Activated effector memory CD4-positive, alpha-beta T cell treated with Interleukin-2 at 50 U/mL for 16 hours (primary cell): ENCODE results near the gene PIK3CD.
"Not testable (repeated sequence)": the region's sequence is repeated elsewhere in the genome, so short reads cannot be mapped to it uniquely, and the experiment has no call there.

Source experiments
- DNase-seq: peaks from one replicate; pipeline ENCODE4 v3.0.0-alpha.2; 2020

The PIK3CD gene

GRCh38 chr1:9689971-9690381, 38.4 kb downstream of the PIK3CD start:
- no peak for DNase-seq

- no peak for DNase-seq
These were observed 39.0 kb downstream of the PIK3CD start for GRCh38 chr1:9690440-9691107.

- no peak for DNase-seq
These were observed 39.5 kb downstream of the PIK3CD start for GRCh38 chr1:9691108-9691445.

GRCh38 chr1:9691691-9692090, 40.2 kb downstream of the PIK3CD start:
- DNase-seq: no peak

GRCh38 chr1:9696793-9697192, 45.3 kb downstream of the PIK3CD start:
- DNase-seq: no peak

DNA sequence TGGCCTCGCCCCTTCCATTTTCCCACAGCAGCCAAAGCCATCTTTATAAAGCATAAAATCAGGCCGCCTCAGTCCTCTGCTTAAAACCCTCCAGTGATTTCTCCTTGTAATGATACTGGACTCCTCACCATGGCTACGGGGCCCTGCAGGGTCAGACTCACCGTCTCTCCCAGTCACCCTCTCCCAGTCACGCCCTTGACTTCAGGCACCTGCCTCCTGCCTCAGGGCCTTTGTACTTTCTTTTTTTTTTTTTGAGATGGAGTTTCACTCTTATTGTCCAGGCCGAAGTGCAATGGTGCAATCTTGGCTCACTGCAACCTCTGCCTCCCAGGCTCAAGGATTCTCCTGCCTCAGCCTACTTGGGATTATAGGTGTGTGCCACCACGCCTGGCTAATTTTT, 47.8 kb downstream of the PIK3CD start:
- DNase-seq: no peak

GRCh38 chr1:9700340-9700739, 48.8 kb downstream of the PIK3CD start:
- no peak for DNase-seq

GRCh38 chr1:9701665-9702064, 50.1 kb downstream of the PIK3CD start:
- DNase-seq: no peak

- no peak for DNase-seq
These were observed 51.6 kb downstream of the PIK3CD start for GRCh38 chr1:9703165-9703509.

GRCh38 chr1:9703681-9704080, 52.1 kb downstream of the PIK3CD start:
- DNase-seq: no peak

GRCh38 chr1:9705337-9706093, 54.0 kb downstream of the PIK3CD start:
- DNase-seq: no peak

DNA sequence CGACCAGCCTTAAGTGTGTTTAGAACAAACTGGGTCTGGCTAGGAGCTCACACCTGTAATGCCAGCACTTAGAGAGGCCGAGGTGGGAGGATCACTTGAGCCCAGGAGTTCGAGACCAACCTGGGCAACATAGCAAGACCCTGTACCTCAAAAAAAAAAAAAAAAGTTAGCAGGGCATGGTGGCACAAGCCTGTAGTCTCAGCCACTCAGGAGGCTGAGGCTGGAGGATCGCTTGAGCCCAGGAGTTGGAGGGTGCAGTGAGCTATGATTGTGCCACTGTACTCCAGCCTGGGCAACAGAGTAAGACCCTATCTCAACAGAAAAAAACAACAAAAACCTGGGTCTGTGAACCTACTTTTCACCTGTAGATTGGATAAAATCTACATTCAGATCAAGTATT, 54.6 kb downstream of the PIK3CD start:
- DNase-seq: no peak

GRCh38 chr1:9710037-9710436, 58.5 kb downstream of the PIK3CD start:
- DNase-seq: no peak

DNA sequence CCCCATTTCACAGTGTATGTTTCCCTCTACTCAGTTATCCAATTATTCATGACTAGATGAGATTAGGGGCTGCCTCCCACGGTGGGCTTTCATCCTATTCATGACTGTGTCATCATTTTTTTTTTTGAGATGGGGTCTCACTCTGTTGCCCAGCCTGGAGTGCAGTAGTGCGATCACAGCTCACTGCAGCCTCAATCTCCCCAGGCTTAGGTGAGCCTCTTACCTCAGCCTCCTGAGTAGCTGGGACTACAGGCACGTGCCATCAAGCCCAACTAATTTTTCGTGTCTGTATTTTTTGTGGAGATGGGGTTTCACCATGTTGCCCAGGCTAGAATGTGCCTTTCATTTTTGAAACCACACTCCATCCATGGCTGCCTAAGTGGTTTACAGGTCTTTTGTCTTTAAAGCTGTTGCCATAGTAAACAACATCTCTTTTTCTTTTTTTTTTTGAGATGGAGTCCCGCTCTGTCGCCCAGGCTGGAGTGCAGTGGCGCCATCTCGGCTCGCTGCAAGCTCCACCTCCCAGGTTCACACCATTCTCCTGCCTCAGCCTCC, 60.0 kb downstream of the PIK3CD start:
- no peak for DNase-seq

DNA sequence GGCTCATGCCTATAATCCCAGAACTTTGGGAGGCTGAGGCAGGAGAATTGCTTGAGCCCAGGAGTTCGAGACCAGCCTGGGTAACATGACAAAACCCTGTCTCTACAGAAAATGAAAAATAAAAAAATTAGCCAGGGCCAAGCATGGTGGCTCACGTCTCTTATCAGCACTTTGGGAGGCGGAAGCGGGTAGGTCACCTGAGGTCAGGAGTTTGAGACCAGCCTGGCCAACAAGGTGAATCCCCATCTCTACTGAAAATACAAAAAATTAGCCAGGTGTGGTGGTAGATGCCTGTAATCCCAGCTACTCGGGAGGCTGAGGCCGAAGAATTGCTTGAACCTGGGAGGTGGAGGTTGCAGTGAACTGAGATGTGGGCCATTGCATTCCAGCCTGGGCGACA, 61.2 kb downstream of the PIK3CD start:
- not testable (repeated sequence) for DNase-seq

- peak; percentile 26 for DNase-seq
These were observed 62.8 kb downstream of the PIK3CD start for GRCh38 chr1:9714257-9714718.

DNA sequence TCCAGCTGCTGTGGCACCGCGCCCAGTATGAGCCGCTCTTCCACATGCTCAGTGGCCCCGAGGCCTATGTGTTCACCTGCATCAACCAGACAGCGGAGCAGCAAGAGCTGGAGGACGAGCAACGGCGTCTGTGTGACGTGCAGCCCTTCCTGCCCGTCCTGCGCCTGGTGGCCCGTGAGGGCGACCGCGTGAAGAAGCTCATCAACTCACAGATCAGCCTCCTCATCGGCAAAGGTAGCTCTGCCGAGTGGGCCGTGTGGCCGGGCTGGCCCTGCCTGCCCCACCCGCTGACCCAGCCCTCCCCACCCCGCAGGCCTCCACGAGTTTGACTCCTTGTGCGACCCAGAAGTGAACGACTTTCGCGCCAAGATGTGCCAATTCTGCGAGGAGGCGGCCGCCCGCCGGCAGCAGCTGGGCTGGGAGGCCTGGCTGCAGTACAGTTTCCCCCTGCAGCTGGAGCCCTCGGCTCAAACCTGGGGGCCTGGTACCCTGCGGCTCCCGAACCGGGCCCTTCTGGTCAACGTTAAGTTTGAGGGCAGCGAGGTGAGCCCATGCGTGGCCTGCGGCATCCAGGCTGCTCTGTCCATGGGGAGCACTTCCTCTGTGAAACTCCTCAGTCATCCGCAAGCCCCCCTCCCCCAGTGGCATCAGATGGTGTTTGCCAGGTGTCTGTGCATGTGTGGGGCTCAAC, 64.2 kb downstream of the PIK3CD start:
- DNase-seq: peak; percentile 62

GRCh38 chr1:9716404-9717192, 65.1 kb downstream of the PIK3CD start:
- DNase-seq: peak; percentile 32

DNA sequence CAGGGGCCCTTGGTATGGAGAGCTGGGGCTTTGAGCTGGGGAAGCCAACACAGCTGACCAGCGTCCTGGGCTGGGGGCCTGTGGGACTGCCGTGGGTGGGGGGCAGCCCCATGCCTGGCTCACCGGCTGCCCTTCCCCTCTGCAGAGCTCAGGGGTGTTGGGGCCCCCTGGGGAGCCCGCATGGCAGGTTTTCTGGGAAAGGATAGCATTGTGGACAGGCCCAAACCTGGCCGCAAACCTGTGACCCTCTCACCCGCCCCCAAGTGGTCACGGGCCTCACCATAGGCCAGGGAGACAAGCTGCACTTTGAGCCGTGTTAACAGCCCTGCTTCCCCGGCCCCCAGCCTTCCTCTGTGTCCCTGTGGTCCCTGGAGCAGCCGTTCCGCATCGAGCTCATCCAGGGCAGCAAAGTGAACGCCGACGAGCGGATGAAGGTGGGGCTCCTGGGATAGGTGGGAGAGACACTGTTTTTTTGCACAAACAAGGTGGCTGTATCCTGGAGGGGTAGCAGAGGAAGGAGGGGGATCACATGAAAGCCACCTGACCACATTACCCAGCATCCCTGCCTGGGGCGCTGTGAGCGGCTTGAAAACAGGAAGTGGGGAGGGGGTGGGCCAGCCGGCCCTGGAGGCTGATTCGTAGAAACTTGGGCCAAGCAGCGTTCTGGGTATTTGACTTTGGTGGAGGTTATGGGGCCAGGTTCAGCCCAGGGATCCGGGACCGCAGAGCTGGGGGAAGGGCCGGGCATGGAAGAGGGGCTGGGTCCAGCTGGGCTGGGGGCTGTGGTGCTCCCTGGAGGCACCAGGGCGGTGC, 65.9 kb downstream of the PIK3CD start:
- peak; percentile 93 for DNase-seq

DNA sequence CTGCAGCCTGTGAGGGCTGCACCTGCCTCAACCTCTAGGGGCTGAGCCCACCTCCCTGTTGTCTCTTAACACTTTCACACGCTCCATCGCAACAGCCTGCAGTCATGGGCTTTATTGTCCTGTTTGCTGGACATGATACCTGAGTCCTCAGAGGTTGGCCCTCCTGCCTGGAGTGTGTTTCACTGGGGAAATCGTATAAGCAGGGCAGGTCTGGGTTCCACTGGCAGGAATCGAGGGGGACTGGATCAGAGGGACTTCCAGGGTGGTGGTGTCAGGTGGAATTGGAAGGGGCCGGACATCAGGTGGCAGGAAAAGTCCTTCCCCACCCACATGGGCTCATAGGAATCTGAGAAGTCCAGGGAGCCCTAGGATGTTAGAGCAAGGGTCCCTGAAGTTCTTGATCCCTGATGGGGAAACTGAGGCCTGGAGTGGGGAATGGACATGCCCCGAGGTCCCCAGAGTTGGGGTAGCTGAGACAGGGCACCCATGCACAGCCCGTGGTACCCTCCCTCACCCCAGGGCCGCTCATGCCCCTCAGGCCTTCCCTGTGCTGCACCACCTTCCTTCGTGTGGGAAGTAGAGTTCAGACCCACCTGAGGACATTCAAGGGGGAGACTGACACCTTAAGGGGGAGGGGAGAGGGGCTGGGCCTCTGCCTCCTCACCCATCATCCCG, 66.6 kb downstream of the PIK3CD start:
- DNase-seq: no peak

- DNase-seq: no peak
These were observed 68.6 kb downstream of the PIK3CD start for GRCh38 chr1:9719978-9720722.
